Tibial nerve (tissue), 4 donors: Measurements from ENCODE around the gene AHRR. TPM values are rescaled to one million over a fixed set of nuclear protein-coding genes. Genes with fewer than 3 reads are reported as not detected.

ENCODE experiments used
- DNase-seq, 2 donors: peaks; one replicate each; pipeline ENCODE4 v3.0.0-alpha.2; 2019; ENCODE audit warnings: low spot score in 2 of 2
- H3K27ac ChIP-seq, 4 donors: fragments of 200-600 bp; sonication (generic) in 3 of 4; one replicate each; pipeline ENCODE4 v1.5.1; 2017 to 2019; ENCODE audit warnings: mild to moderate bottlenecking in 1 of 4
- H3K27me3 ChIP-seq, 2 donors: fragments of 200-600 bp; sonication (generic) in 1 of 2; one replicate each; pipeline versions ENCODE4 v1.5.1 to v1.6.0; 2017 to 2019
- H3K36me3 ChIP-seq, 3 donors: fragments of 200-600 bp; sonication (generic); one replicate each; pipeline ENCODE4 v1.5.1; 2018 to 2019
- H3K4me1 ChIP-seq, 4 donors: fragments of 200-600 bp; sonication (generic) in 3 of 4; one replicate each; pipeline ENCODE4 v1.5.1; 2017 to 2019
- H3K4me3 ChIP-seq, 4 donors: fragments of 200-600 bp; sonication (generic) in 3 of 4; one replicate each; pipeline ENCODE4 v1.5.1; 2017 to 2019; ENCODE audit warnings: mild to moderate bottlenecking in 1 of 4, moderate library complexity in 1 of 4
- H3K9me3 ChIP-seq, 4 donors: fragments of 200-600 bp; sonication (generic) in 3 of 4; one replicate each; pipeline ENCODE4 v1.5.1; 2017 to 2019
- EP300 ChIP-seq, 2 donors: sonication (generic); formaldehyde crosslinking; IDR thresholded peaks; one replicate each; pipeline ENCODE4 v1.6.1; 2017; ENCODE audit warnings: antibody characterized with exemption in 2 of 2, mild to moderate bottlenecking in 1 of 2
- POLR2A ChIP-seq, 2 donors: fragments of 450-650 bp; IDR thresholded peaks; one replicate each; pipeline ENCODE4 v1.6.1; 2017; ENCODE audit warnings: antibody characterized with exemption in 2 of 2, mild to moderate bottlenecking in 2 of 2, moderate library complexity in 2 of 2
- WGBS, 2 donors: methylation state at CpG; one replicate each; pipeline ENCODE4 v1.1.5; 2018; 5-methylcytosine and 5-hydroxymethylcytosine counted together
- total RNA-seq, 4 donors: library from RNA; depleted of rRNA; stranded (reverse); fragments of >200 nt; gene quantifications; one replicate each; pipeline ENCODE4 v1.1.0, GENCODE V29; 2016
- TF ChIP-seq, protein P1 (sequence below), 5 experiments: fragments of 200-600 bp in 3 of 5; fragments of 450-650 bp in 2 of 5; sonication (generic) in 3 of 5; IDR thresholded peaks; one replicate each; pipeline ENCODE4 v1.5.1; 2016 to 2019; ENCODE audit warnings: antibody characterized with exemption in 5 of 5, mild to moderate bottlenecking in 3 of 5, moderate library complexity in 2 of 5

The AHRR gene
- total RNA-seq, 4 donors from 2014 or later, result 1.0 to 4.8 (median 1.2) TPM; not detected in 1

DNA sequence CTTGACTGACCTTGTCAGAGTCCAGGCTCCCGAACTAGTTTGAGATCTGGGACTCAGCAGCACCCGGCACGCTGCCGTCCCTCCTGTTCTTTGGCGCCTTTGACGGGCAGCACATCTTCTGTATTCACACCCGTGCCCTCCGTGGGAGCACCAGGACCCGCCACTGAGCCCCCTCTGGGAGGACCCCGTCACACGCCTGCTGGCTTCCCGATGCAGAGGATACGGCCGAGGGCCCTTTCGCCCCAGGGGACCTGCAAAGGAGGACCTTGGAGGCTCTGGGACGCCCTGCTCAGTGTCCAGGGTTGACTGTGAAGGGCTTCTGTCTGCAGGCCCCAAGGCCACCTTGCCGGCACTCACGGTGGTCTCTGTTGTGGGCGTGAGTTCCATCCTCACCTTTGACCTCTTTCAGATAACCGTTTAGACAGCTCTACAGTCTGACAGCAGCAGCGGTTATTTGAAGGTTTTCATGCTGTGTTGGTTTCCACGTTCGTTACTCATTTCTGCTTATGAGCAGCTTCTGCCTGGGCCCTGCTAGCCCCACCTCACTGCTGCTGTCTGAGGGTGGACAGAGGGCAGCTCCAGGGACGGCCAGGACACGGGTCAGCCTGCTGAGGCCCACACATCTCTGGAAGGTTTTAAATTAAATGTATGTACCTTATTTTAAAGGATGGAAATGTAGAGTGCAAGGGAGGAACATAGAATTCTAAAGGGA is 108.9 kb downstream of the AHRR start:
- no peak for TF ChIP-seq EP300 (IDR thresholded peaks at IDR 0.05)
- TF ChIP-seq, protein P1, sequence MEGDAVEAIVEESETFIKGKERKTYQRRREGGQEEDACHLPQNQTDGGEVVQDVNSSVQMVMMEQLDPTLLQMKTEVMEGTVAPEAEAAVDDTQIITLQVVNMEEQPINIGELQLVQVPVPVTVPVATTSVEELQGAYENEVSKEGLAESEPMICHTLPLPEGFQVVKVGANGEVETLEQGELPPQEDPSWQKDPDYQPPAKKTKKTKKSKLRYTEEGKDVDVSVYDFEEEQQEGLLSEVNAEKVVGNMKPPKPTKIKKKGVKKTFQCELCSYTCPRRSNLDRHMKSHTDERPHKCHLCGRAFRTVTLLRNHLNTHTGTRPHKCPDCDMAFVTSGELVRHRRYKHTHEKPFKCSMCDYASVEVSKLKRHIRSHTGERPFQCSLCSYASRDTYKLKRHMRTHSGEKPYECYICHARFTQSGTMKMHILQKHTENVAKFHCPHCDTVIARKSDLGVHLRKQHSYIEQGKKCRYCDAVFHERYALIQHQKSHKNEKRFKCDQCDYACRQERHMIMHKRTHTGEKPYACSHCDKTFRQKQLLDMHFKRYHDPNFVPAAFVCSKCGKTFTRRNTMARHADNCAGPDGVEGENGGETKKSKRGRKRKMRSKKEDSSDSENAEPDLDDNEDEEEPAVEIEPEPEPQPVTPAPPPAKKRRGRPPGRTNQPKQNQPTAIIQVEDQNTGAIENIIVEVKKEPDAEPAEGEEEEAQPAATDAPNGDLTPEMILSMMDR (IDR thresholded peaks at IDR 0.05), result no peak
- no peak for TF ChIP-seq POLR2A (IDR thresholded peaks at IDR 0.05)
- H3K9me3 ChIP-seq, result no peaks in the 10 kb centered on the region
- H3K36me3 ChIP-seq, result no peaks in the 10 kb centered on the region
- H3K27ac ChIP-seq, result no peak overlapping the region
- no peak for DNase-seq
- 69 to 75% methylated on average over 24 to 25 of the region's 25 CpGs for WGBS, 2 donors
- no peaks in the 10 kb centered on the region for H3K27me3 ChIP-seq
- H3K4me3 ChIP-seq, result no peak overlapping the region
- peaks cover 0 to 11% (median 0%) of the 10 kb centered on the region in 4 donors for H3K4me1 ChIP-seq

DNA sequence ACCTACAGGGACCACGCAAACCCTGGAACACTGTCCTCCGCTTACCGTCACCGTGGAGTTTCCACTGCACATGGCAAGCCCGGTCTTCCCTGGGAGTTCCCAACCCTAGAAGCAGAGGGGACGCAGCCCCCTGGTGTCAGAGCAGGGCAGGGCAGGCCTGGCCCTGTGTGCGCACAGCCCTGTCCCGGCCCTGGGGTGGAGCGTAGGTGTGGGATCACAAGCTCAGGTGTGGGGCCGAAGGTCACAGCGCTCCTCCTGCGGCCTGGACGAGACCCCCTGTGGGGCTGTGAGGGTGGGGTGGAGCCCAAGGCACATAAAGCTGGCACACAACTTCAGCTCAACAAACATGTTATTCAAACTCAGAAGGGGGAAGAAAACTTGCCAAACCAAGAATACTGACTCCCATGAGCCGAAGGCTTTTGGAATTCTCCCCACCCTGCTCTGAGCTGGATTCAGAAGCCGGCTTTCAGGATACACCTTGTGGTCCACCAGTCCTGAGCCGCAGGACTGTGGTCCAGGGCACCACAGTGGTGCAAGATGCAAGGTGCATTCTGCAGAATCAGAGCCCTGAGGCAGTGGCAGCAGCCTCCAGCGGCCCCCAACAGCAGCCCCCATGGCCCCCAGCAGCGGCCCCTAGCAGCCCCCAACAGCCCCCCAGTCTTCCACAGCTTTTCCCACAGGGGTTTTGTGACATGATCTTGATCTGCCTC is 109.6 kb downstream of the AHRR start:
- H3K27me3 ChIP-seq, result no peaks in the 10 kb centered on the region
- H3K4me3 ChIP-seq, result no peak overlapping the region
- H3K27ac ChIP-seq, result no peak overlapping the region
- TF ChIP-seq EP300 (IDR thresholded peaks at IDR 0.05) (no peak), POLR2A (IDR thresholded peaks at IDR 0.05) (no peak)
- TF ChIP-seq, protein P1 (IDR thresholded peaks at IDR 0.05), result peak; percentile 31 to 64 (median 36)
- H3K4me1 ChIP-seq, result peaks cover 0 to 11% (median 0%) of the 10 kb centered on the region in 4 donors
- WGBS, 2 donors, result 42 to 49% methylated on average over 14 to 18 of the region's 18 CpGs
- no peak for DNase-seq
- H3K9me3 ChIP-seq, result no peaks in the 10 kb centered on the region
- H3K36me3 ChIP-seq, result no peaks in the 10 kb centered on the region

DNA sequence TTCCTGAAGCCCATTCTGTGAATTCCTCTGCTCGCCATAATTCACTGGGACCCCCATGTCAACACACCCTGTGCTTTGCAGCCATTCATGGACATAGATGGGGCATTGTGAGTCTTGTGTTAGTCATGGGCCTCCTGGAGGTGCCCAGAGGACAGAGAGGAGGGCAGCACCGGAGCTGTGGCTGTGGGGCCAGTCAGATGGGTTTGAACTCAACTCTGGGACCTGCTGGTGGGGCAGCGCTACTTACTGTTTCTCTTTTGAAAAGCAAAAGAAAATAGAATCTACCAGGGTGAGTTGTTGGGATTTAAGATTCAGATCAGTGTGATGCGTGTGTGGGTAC is 110.2 kb downstream of the AHRR start:
- DNase-seq, result no peak
- H3K36me3 ChIP-seq, result no peaks in the 10 kb centered on the region
- no peaks in the 10 kb centered on the region for H3K9me3 ChIP-seq
- 64 to 74% methylated on average over 4 of the region's 4 CpGs for WGBS, 2 donors
- no peak overlapping the region for H3K27ac ChIP-seq
- TF ChIP-seq, protein P1 (IDR thresholded peaks at IDR 0.05), result no peak
- TF ChIP-seq POLR2A (IDR thresholded peaks at IDR 0.05) (no peak), EP300 (IDR thresholded peaks at IDR 0.05) (no peak)
- H3K4me1 ChIP-seq, result peaks cover 0 to 11% (median 0%) of the 10 kb centered on the region in 4 donors
- no peak overlapping the region for H3K4me3 ChIP-seq
- no peaks in the 10 kb centered on the region for H3K27me3 ChIP-seq

DNA sequence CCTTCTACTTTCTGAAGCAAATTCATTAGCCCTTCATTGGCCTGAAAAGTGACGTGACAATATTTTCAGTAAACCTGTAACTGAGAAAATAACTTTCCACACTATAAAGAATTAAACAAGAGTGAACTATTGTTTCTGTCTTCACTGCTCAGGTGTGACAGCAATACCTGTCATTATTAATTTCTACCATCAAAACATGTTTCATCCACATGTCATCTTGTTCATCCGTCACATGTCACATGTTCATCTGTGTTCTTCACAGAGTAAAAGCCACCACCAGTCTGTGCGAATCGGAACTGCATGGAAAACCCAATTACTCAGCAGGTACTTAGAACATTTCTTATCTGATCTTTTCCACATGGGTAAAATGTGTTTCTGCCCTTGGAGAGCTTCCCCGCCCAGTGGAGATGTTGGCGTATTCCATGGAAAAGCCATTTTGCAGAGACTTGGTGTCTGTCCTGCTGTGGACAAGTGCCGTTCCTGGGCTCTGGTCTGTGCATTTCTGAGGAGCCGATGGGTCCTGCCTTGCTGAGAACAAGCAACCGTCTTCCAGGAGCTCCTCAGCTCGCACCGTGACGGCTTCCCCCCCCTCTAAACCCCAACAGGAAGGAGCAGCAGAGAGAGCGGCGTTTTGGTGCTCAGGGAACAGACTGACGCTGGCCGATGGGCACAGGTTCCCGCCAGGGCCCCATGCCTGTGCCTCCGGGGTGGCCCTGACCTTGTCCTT is 110.8 kb downstream of the AHRR start:
- Histone ChIP-seq H3K27me3 (peaks cover 0 to 4% of the 10 kb centered on the region in 2 donors), H3K36me3 (no peaks in the 10 kb centered on the region), H3K9me3 (no peaks in the 10 kb centered on the region), H3K4me1 (peaks cover 0 to 11% (median 0%) of the 10 kb centered on the region in 4 donors), H3K27ac (no peak overlapping the region), H3K4me3 (no peak overlapping the region)
- DNase-seq, result no peak
- TF ChIP-seq, protein P1 (IDR thresholded peaks at IDR 0.05), result no peak
- TF ChIP-seq POLR2A (IDR thresholded peaks at IDR 0.05), result no peak
- no peak for TF ChIP-seq EP300 (IDR thresholded peaks at IDR 0.05)
- 71 to 89% methylated on average over 16 to 18 of the region's 18 CpGs for WGBS, 2 donors
